ENCODE results near the gene CPLANE1.
"Not testable (repeated sequence)": the region's sequence is repeated elsewhere in the genome, so short reads cannot be mapped to it uniquely, and the experiment has no call there.

CPLANE1 gene

DNA sequence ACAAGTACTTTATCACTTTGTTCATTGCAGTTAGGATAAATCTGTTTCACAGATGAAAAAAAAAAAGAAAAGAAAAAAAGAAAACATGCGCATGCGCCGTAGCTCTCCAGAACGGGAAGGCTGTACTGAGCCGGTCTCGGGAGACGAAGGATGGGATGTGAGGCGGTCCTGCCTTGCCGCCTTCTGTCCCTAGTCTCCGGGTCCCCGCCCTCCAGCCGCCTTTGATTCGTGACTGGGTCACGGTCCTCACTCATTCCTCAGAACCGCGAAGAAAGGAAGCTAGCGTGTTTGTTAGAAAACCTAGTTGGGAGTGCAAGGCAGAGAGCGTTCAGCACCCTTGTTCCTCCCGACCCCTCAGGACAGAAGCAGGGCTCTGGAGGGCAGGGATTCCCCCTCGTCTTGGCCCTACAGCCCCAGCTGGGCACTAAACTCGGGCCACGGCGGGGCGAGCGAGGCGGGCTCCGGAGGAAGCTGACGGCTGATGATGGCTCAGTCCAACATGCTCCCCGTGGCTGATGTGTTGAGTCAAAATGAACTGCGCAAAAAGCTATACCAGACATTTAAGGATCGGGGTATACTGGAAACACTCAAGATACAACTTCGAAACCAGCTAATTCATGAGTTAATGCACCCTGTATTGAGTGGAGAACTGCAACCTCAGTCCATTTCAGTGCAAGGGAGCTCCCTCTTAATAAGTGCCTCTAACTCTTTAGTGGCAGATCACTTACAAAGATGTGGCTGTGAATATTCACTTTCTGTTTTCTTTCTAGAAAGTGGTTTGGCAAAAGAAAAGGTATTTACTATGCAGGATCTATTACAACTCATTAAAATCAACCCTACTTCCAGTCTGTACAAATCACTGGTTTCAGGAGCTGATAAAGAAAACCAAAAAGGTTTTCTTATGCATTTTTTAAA lies 40.0 kb downstream of the CPLANE1 start:
- peak in 1 of 2 donors; percentile 3 for DNase-seq

- peak in 1 of 2 donors; percentile 8 for DNase-seq
Measured at GRCh38 chr5:37207802-37208201, 41.4 kb downstream of the CPLANE1 start.

DNA sequence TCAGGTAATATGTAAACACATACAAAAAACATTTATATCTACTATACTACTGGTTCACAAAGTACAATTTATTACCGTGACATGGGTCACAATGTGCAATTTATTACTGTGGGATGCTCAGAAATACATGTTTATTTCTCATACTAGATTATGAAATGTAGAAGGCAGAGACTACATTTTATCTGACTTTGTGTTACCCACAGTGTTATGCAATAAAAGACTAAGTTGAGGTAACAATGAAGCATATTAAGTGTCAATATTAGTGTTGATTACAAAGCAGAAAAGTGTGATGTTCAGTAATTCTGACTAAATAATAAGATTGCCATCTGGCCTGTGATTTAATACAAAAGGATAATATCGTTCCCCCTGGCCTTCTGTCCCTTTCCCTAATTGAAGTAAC lies 42.4 kb downstream of the CPLANE1 start:
- DNase-seq, result peak; percentile 28 to 35

DNA sequence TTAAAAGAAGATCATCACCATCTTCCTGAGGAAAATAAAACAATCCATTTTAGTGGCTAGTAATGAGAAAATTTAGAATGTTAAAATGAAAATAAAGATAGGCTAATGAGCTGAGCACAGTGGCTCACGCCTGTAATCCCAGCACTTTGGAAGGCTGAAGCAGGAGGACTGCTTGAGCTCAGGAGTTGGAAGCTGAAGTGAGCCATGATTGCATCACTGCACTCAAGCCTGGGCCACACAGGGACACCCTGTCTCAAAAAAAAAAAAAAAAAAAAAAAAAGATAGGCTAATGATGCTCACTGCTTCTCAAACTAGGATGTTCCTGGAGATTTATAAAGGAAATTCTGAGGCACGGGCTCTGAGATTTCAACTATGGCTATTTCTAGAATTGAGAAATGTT lies 50.3 kb downstream of the CPLANE1 start:
- no peak for DNase-seq

DNA sequence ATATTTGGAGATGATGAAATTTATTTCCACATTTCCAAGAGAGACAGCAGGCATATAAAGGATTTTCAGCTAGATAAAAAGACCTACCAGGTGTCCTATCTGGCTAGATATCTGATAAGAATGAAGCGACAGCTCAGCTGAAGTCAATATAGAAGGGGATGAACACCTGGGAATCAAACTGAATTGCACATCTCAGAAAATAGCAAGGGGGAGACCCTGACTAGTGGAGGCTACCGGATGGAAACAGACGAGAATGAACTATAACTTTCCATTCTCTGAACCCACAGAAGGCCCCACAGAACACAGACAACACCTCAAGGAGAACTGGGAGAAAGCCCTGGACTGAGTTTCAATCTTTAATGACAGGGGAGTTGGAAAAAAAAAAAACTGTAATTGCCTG lies 51.1 kb downstream of the CPLANE1 start:
- DNase-seq, result peak in 1 of 2 donors; percentile 1

- peak; percentile 55 to 65 for DNase-seq
Measured at GRCh38 chr5:37197340-37198050, 51.7 kb downstream of the CPLANE1 start.

GRCh38 chr5:37190592-37190991 lies 58.6 kb downstream of the CPLANE1 start:
- no peak for DNase-seq

DNA sequence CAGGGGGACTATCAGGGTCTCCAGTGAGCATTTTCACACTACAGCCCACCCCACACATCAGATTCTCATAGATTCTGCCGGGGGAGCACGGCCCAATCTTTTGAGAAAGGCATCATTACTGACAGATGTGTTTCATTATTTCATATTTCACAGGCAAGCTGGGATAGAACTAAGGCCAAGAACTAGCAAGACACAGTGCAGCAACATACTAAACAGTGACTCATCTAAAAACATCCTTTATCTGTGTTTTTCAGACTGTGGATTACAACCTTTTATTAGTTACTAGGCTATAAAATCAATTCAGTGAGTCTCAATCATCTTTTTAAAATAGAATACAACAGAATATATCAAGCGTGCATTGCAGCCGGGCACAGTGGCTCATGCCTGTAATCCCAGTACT lies 59.8 kb downstream of the CPLANE1 start:
- DNase-seq, result no peak

DNA sequence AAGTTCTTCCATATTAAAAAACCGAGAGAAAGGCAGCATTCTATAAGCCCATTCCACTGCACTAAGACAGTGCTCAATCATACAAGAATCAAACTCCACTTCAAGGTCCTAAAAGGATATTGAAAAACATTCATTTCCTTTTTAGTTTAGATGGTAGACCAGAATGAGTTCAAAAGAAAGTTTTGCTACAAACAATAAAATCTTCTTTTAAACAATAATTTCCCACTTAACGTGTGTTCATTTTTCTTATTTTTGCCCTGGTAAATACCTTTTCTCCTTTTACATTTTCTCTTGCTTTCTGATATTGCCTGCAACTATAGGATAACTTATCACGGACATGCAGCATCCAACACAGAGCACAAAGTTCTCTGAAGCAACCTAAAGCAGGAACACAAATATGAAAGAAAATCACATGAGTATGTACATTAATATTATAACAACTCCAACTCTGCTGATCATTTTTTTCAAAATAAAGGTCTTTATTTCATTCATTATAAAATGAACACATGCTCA lies 61.7 kb downstream of the CPLANE1 start:
- DNase-seq, result no peak

DNA sequence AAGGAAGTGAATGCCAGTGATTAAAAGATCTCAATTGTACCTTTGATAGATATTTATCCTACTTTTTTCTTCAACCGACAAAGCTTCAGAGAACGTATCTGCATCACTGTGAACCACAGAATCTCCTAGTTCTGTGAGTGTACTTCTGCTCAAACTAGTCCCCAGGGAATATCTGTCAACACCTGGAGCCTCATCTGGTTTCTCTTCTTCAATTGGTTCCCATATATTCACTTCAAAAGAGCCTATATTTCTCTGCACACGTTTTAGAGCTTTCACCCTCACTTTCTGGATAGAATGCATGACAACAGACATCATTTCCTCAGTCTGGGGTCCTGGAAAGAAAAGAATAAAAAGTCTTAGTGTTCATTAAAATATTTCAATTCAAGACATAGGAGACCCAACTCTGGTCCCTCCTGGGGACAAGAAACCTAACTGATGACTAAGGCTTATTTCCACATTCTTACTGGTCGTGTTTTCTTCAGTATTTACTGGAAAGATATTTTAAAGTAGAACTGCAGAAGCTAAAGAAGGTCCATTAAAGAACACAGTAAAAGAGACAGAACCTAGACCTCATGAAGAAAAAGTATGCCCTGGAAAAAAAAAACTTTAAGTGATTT lies 64.3 kb downstream of the CPLANE1 start:
- DNase-seq, result no peak

DNA sequence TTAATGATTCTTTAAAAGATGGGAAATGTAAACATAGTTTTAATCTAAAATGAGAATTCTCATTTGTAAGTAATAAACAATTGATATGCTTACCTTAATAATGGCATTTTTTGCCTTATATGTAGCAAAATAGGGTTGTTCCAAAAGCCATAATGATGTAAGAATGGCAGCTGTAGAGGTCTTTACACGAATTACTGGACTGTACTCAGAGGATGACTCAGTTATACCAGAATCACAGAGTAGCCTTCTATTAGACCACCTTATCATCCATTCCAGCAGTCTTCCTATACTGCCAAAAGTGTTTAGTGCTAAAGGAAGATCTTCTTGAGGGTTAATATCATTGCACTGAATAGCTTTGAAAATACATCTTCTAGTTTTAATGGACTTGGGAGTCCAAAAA lies 66.5 kb downstream of the CPLANE1 start:
- no peak for DNase-seq

DNA sequence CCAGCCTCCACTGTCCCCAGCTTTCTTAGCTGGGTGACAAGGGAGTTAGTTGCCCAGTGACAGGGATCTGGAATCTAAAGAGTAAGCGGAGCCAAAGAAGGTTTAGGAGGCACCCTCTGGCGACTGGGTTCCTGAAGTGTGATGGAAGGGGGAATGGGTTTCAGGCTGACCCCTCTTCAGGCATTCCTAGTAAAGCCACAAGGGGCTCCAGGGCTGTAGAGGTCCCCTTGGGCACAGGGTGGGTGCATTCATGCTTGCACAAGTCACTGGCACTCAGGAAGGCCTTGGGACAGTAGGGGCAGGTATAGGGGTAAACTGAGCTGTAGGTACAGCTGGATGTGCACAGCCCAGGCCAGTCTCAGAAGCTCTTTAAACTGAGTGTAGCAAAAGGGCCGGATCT lies 74.2 kb downstream of the CPLANE1 start:
- no peak for DNase-seq

- no peak for DNase-seq
Measured at GRCh38 chr5:37172957-37173356, 76.2 kb downstream of the CPLANE1 start.

DNA sequence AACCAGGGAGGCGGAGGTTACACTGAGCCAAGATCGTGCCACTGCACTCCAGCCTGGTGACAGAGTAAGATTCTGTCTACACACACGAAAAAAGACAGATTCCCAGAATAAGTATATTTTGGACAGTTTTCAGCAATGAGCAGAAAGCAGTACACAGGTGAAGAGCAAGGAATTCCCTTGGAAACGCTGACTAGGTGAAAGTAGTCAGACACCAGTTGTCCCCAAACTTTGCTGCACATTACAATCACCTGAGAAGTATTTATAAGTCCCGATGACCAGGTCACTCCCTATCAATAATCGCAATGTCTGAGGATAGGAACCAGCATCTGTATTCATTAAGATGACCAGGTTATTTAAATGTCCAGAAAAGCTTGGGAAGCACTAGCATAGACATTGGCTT lies 78.3 kb downstream of the CPLANE1 start:
- DNase-seq, result no peak

DNA sequence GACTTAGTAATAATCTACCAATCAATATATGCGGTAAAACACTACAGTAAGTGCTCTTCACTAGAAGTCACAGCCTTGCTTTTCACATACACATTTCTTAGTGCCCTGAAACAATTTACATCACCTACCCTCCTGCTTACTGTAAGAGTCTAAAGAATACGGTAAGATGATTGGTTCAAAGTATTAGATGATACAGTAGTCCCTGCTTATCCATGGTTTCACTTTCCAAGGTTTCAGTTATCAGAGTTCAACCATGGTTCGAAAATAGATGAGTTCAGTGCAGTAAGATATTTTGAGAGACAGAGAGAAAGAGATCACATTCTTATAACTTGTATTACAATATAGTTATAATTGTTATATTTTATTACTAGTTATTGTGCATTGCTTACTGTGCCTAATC lies 83.0 kb downstream of the CPLANE1 start:
- no peak for DNase-seq

DNA sequence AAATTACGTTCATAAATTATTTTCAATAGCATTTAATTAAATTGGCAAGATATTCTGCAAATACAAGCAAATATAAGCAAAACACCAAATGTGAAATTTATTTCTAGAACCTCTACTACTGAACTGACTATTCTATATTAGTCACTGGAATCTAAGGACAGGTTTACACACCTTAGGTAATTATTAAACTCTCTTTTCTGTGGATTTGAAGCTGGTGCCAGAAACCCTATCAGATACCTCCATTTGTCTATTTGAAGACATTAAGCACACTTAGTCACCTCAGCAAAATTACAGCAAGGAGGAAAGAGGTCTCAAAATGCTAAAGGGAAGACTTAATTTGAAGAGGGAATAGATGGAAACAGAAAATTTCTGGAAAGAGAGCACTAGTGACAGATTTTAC lies 83.4 kb downstream of the CPLANE1 start:
- no peak for DNase-seq

DNA sequence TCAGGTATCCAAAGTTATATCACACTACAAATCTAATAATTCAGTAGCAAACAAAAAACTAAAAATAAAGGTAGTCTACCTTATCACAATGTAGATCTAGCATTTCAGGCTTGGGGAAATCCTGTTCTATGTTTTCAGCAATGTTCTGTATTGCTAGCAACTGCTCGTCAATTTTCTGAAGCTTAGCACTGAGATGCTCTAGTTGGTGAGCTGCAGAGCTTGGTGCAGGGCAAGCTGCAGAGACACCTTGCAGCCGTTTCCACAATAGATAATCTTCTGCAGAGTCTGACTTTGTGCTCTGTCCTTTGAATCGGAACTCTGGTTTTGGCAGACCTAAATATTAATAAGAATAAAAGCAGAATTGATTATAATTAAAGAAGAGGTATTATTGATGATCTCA lies 95.5 kb downstream of the CPLANE1 start:
- no peak for DNase-seq

- no peak for DNase-seq
Measured at GRCh38 chr5:37146896-37147295, 102.3 kb downstream of the CPLANE1 start.

DNA sequence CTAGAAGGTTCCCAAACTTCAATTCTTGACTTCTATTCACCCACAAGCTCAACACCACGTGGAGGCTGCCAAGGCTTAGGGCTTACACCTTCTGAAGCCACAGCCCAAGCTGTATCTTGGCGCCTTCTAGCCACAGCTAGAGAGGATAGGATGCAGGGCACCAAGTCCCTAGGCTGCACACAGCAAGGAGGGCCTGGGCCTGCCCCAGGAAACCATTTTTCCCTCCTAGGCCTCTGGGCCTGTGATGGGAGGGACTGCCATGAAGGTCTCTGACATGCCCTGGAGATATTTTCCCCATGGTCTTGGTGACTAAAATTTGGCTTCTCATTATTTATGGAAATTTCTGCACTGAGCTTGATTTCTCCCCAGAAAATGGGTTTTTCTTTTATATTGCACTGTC lies 112.5 kb downstream of the CPLANE1 start:
- no peak for DNase-seq

DNA sequence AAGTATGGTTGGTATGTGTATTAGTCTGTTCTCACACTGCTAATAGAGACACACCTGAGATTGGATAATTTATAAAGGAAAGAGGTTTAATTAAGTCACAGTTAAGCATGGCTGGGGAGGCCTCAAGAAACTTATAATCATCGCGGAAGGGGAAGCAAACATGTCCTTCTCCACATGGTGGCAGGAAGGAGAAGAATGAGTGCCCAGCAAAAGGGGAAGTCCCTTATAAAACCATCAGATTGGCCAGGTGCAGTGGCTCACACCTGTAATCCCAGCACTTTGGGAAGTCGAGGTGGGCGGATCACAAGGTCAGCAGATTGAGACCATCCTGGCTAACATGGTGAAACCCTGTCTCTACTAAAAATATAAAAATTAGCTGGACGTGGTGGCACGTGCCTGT lies 113.9 kb downstream of the CPLANE1 start:
- DNase-seq, result not testable (repeated sequence)

DNA sequence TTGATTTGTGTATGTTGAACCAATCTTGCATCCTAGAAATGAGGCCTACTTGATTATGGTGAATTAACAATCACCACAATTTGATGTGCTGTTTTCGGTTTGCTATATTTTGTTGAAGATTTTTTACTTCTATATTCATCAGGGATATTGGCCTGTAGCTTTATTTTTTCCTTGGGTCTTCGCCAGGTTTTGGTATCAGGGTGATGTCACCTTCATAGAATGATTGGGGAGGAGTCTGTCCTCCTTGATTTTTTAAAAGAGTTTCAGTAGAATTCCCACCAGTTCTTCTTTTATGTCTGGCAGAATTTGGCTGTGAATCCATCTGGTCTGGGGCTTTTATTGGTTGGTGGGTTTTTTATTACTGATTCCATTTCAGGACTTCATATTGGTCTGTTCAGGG lies 115.2 kb downstream of the CPLANE1 start:
- DNase-seq, result no peak

- DNase-seq, result no peak
Measured at GRCh38 chr5:37132646-37133045, 116.5 kb downstream of the CPLANE1 start.

- no peak for DNase-seq
Measured at GRCh38 chr5:37121465-37121864, 127.7 kb downstream of the CPLANE1 start.

DNA sequence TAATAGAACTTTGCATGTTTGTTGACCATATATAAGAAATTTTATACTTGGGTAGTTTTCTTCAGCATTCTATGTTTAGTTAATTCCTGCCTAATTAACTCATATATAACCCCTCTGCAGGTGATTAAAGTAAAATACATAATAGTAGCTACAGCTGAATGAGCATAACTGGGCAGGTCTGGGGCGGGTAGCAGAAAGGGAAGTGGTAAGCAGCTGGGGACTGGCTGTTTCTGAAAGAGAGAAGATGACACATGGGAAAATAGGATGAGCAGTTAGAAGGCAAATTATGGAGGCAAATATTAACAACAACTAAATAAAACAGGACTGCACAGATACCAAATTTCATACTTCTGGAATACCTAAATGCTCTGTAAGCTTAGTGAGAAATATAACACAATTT lies 128.1 kb downstream of the CPLANE1 start:
- no peak for DNase-seq

All from inflammatory macrophage treated with lipopolysaccharide for 1 hour (primary cell).